A673 (cell line): ENCODE measurements around the gene PCSK6. TPM values are rescaled to one million over a fixed set of nuclear protein-coding genes. Genes with fewer than 3 reads are reported as not detected.

Experiments
- BruUV-seq: library from RNA; stranded (reverse); fragments of 400-500 nt; replicated peaks from 2 replicates; lab custom pipeline; 2021; lab: Mats Ljungman, UMichigan
- CTCF ChIA-PET: fragments of 300-600 bp; sonication (Branson Sonifier 250); formaldehyde crosslinking; loops from one replicate; lab custom pipeline; 2022; ENCODE audit warnings: antibody characterized with exemption; lab: Charles Lee
- POLR2A ChIA-PET: fragments of 300-600 bp; sonication (Branson Sonifier 250); formaldehyde crosslinking; loops from one replicate; lab custom pipeline; 2022; ENCODE audit warnings: antibody characterized with exemption; ENCODE audit not compliant: low non-redundant PET; lab: Charles Lee
- DNase-seq: peaks from one replicate; pipeline ENCODE4 v3.0.0-alpha.2; 2015; ENCODE audit warnings: low spot score
- H3K27ac ChIP-seq: fragments of 200-600 bp; sonication (generic); 2 replicates; pipeline ENCODE4 v1.5.1; 2016; ENCODE audit warnings: mixed run types, low read depth, mild to moderate bottlenecking, mixed read lengths, antibody characterized with exemption, low read length; ENCODE audit not compliant: poor library complexity, severe bottlenecking
- H3K27me3 ChIP-seq: fragments of 200-600 bp; sonication (generic); replicated peaks from 2 replicates; pipeline ENCODE4 v1.6.1; 2017; ENCODE audit warnings: mixed run types, low read depth, mild to moderate bottlenecking, mixed read lengths, antibody characterized with exemption, low read length; ENCODE audit not compliant: insufficient read depth, poor library complexity
- H3K36me3 ChIP-seq: fragments of 200-600 bp; sonication (generic); 2 replicates; pipeline ENCODE4 v1.6.1; 2016; ENCODE audit warnings: mixed run types, mild to moderate bottlenecking, mixed read lengths, antibody characterized with exemption, low read length; ENCODE audit not compliant: insufficient read depth, poor library complexity, severe bottlenecking
- H3K4me1 ChIP-seq: fragments of 200-600 bp; sonication (generic); 2 replicates; pipeline ENCODE4 v1.6.1; 2017; ENCODE audit warnings: mixed run types, mild to moderate bottlenecking, mixed read lengths, antibody characterized with exemption, low read length; ENCODE audit not compliant: insufficient read depth, poor library complexity, severe bottlenecking
- H3K4me3 ChIP-seq: fragments of 200-600 bp; sonication (generic); 2 replicates; pipeline ENCODE4 v1.5.1; 2016; ENCODE audit warnings: low read depth, mixed run types, mild to moderate bottlenecking, mixed read lengths, low read length; ENCODE audit not compliant: poor library complexity, severe bottlenecking
- H3K9me3 ChIP-seq: fragments of 200-600 bp; sonication (generic); 2 replicates; pipeline ENCODE4 v1.6.1; 2016; ENCODE audit warnings: mixed run types, low read depth, mild to moderate bottlenecking, mixed read lengths, antibody characterized with exemption, low read length; ENCODE audit not compliant: poor library complexity, severe bottlenecking
- EZH2 ChIP-seq: fragments of 200-600 bp; sonication (generic); IDR thresholded peaks from 2 replicates; pipeline ENCODE4 v1.6.1; 2017; ENCODE audit warnings: borderline replicate concordance, low read depth, mild to moderate bottlenecking, mixed read lengths, antibody characterized with exemption, low read length; ENCODE audit not compliant: poor library complexity, severe bottlenecking
- intact Hi-C: fragments of 100-400 bp; cut with micrococcal nuclease; formaldehyde crosslinking; loops from one replicate; pipeline ENCODE4 v1.10.0; 2022; ENCODE audit not compliant: unreplicated experiment
- total RNA-seq: library from RNA; stranded (reverse); gene quantifications from 2 replicates; pipeline ENCODE4 v1.2.3, GENCODE V29; 2021
- TF ChIP-seq, protein P1 (sequence below): fragments of 300-800, 200-600 bp; sonication (generic); conservative IDR thresholded peaks from 2 replicates; pipeline ENCODE4 v1.5.1; 2017; ENCODE audit warnings: low read depth, mild to moderate bottlenecking, antibody characterized with exemption, low read length, moderate library complexity, mixed read lengths

Gene PCSK6
- total RNA-seq, 1 experiment from 2014 or later, result 2.6 TPM

- H3K36me3 ChIP-seq, result no peaks in the 10 kb centered on the region
- H3K27ac ChIP-seq, result no peak overlapping the region
- intact Hi-C loops, result no loop called here
- H3K4me1 ChIP-seq, result no peaks in the 10 kb centered on the region
- no peaks in the 10 kb centered on the region for H3K9me3 ChIP-seq
- CTCF ChIA-PET, result no interaction called here
- no peak overlapping the region for H3K4me3 ChIP-seq
- POLR2A ChIA-PET, result no interaction called here
- no TSS peak for BruUV-seq
- no peak for TF ChIP-seq EZH2
- TF ChIP-seq, protein P1, sequence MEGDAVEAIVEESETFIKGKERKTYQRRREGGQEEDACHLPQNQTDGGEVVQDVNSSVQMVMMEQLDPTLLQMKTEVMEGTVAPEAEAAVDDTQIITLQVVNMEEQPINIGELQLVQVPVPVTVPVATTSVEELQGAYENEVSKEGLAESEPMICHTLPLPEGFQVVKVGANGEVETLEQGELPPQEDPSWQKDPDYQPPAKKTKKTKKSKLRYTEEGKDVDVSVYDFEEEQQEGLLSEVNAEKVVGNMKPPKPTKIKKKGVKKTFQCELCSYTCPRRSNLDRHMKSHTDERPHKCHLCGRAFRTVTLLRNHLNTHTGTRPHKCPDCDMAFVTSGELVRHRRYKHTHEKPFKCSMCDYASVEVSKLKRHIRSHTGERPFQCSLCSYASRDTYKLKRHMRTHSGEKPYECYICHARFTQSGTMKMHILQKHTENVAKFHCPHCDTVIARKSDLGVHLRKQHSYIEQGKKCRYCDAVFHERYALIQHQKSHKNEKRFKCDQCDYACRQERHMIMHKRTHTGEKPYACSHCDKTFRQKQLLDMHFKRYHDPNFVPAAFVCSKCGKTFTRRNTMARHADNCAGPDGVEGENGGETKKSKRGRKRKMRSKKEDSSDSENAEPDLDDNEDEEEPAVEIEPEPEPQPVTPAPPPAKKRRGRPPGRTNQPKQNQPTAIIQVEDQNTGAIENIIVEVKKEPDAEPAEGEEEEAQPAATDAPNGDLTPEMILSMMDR, result no peak
- DNase-seq, result no peak
- no peaks in the 10 kb centered on the region for H3K27me3 ChIP-seq
Measured at GRCh38 chr15:101431301-101431700, 58.2 kb downstream of the PCSK6 start.

- Histone ChIP-seq H3K36me3 (no peaks in the 10 kb centered on the region), H3K27ac (no peak overlapping the region), H3K4me1 (no peaks in the 10 kb centered on the region), H3K27me3 (no peaks in the 10 kb centered on the region), H3K9me3 (no peaks in the 10 kb centered on the region), H3K4me3 (no peak overlapping the region)
- DNase-seq, result no peak
- intact Hi-C loops, result no loop called here
- ChIA-PET CTCF (no interaction called here), POLR2A (interaction anchor here (0.5 kb wide), 1 partner anchor 65 kb away, joined by 10 read pairs; no protein-coding TSS in a partner anchor)
- TF ChIP-seq, protein P1, result no peak
- TF ChIP-seq EZH2, result no peak
- BruUV-seq, result no TSS peak
Measured at GRCh38 chr15:101429646-101430045, 59.9 kb downstream of the PCSK6 start.

GRCh38 chr15:101429191-101429590 lies 60.3 kb downstream of the PCSK6 start:
- H3K36me3 ChIP-seq, result no peaks in the 10 kb centered on the region
- CTCF ChIA-PET, result no interaction called here
- DNase-seq, result no peak
- no peak for TF ChIP-seq EZH2
- TF ChIP-seq, protein P1, result no peak
- no peak overlapping the region for H3K27ac ChIP-seq
- H3K27me3 ChIP-seq, result no peaks in the 10 kb centered on the region
- intact Hi-C loops, result no loop called here
- POLR2A ChIA-PET, result no interaction called here
- H3K4me1 ChIP-seq, result no peaks in the 10 kb centered on the region
- H3K4me3 ChIP-seq, result no peak overlapping the region
- H3K9me3 ChIP-seq, result no peaks in the 10 kb centered on the region
- no TSS peak for BruUV-seq
